GM12891 (cell line): ENCODE measurements around the gene ACY1.

ENCODE experiments used
- POLR2A ChIP-seq: IDR thresholded peaks from 2 replicates; pipeline ENCODE4 v1.6.1; 2011; ENCODE audit warnings: low read depth, low read length, control low read depth
- POLR2AphosphoS5 ChIP-seq: IDR thresholded peaks from 2 replicates; pipeline ENCODE4 v1.6.1; 2011; ENCODE audit warnings: low read depth, low read length, control low read depth
- SPI1 ChIP-seq: IDR thresholded peaks from 2 replicates; pipeline ENCODE4 v1.6.1; 2011; ENCODE audit warnings: low read depth, low read length, control low read depth
- TAF1 ChIP-seq: IDR thresholded peaks from 2 replicates; pipeline ENCODE4 v1.6.1; 2011; ENCODE audit warnings: low read depth, low read length, control low read depth

GRCh38 chr3:52022323-52023100, 39.2 kb downstream of the ACY1 start:
- TF ChIP-seq POLR2A = no peak
- no peak for TF ChIP-seq SPI1
- no peak for TF ChIP-seq POLR2AphosphoS5
- TF ChIP-seq TAF1 = no peak
